ENCODE measurements around the gene FEZF1. TPM values are rescaled to one million over a fixed set of nuclear protein-coding genes. Genes with fewer than 3 reads are reported as not detected.
"Not testable (repeated sequence)": the region's sequence is repeated elsewhere in the genome, so short reads cannot be mapped to it uniquely, and the experiment has no call there.

The FEZF1 gene
- total RNA-seq, 1 donor from 2014 or later, result not detected

DNA sequence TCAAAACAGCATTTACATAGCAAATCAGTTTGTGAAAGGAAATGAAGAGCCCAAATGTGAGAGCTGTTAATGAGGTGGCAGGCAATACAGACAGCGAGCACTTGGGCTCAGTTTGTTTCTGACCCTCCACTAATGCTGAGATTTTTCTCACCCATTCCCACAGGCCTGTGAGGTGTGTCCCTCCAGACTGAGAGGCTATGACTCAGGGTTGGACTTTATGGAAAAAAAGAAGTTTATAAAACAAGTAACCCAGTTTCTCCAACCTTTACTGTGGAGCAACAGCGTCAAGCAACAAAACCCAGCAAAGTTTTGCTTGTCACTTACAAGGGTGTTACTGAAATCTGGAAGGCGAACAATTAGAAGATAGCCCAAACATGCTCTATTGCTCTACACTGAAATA, 4.9 kb upstream of the FEZF1 start:
- no peak for ATAC-seq
- no peak for DNase-seq (ENCODE audit: low spot score)

DNA sequence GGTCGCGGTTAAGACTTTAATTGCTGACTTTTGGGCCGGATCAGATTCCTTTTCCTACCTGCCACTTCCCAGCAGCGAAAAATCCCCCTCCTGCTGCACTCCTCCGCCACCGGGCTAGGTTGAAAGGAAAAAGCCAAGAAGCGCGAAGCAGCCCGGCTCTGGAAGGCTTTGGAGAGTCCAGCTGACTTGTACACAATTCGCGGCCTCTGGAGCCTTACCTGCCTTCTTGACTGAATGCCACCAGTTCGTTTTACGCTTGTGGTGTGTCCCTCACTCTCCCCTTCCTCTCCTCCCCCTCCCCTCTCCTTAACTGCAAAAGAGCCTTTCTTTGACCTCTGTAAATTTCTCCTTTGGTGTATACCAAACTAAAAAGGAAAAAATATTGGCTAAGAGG, 2.7 kb upstream of the FEZF1 start:
- DNase-seq (ENCODE audit: low spot score), result no peak
- ATAC-seq, result no peak

DNA sequence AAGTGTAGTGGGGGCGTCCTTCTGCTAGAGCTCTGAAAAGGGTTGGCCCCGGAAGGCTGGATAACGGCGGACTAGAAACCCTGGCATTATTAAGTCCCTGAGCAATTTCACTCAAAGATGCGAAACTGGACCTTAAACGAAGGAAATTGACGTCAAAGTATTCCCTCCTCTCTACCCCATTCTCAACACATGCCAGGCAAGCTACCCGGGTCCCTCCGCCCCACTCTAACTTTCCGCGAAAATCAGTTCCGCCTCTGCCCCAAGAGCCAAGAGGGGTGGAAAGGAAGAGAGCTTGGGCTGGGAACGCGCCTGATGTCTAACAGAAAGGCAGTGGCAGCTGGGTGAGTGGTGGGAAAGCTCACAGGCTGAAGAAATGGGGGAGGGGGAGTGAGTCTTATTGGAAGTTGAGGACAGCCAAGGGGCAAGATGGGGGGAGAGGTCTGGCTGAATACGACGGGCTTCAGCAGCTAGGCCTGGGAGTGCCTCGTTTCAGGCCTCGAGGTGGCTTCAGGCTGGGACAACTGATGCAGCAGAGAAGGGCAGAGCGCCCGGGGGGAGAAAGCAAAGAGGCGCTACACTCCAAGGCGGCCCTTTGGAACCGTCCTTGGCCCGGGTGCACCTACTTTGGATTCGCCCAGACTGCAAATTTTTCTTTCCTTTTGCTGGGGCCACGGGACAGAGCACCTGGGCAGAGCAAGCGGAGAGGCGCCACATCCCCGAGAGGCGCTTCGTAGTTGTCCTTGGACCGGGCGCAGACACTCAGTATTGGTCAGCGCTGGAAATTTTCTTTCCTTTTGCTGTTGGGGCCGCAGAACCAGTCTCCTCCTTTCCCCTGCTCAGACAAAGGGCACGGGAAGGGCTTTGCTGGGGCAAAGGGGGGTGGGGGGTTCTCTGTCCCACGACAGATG, 2.0 kb upstream of the FEZF1 start:
- ATAC-seq (no peak), DNase-seq (ENCODE audit: low spot score) (no peak)

DNA sequence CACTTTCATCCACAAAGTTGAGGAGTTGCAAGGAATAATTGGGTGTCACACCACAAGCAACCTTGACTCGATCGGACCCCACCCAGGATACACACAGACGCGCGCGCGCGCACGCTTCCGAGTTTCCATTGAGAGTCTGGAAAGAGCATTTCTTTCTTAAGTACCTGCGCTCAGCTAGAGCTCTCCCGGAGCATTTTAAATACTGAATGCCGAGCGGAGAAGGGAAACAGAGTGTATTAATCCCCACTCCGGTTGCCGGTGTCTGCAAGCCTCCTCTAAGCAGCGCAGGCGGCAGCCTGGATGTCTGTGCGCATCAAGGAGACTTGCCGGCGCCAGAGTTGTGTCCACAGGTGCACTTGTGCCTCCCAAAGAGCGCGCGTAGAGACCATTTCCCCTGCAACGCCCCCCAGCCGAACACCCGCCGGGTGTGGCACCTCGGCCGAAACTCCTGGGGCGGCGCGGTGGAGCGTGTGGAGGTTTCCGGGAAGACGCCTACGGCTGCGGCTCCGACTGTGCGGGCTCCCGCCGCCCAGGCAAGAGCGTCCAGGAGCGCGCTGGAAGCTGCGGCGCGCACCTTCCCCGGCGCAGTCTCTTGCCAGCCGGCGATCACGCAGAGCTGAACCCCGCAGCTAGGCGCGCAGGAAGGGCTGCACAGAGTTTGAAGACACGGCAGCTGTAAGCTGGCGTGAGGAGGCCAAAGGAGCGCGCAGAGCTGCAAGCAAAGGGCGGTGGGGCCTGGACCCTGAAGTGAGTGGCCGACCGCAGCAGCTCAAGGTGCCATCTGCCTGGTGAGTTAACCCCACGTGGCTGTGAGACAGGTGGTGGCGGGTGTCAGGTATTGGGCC, 1.1 kb upstream of the FEZF1 start:
- no peak for ATAC-seq

DNA sequence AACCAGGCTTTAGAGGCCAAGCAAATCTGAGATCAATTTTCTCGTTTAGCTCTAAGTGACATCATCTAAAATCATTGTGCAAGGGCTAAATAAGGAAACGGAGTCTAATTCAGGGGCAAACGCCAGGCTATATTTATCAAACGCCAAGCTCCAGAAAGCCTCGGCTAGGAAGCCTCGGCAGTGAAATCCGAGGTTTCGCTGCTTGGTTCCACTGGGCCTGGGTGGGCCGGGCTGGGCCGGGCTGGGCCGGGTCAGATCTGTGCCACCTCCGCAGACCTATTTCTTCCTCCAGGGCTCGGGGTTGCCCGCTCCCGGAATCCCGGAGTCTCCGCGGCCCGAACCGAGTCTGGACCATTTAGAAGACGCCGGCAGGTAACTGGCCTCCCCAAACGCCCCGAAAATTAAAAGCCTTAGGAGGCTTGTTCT, 459 bp upstream of the FEZF1 start:
- ATAC-seq (peak; percentile 53), DNase-seq (ENCODE audit: low spot score) (no peak)

More for the DNA sequence above, 1.1 kb upstream of the FEZF1 start:
- DNase-seq (ENCODE audit: low spot score), result no peak

DNA sequence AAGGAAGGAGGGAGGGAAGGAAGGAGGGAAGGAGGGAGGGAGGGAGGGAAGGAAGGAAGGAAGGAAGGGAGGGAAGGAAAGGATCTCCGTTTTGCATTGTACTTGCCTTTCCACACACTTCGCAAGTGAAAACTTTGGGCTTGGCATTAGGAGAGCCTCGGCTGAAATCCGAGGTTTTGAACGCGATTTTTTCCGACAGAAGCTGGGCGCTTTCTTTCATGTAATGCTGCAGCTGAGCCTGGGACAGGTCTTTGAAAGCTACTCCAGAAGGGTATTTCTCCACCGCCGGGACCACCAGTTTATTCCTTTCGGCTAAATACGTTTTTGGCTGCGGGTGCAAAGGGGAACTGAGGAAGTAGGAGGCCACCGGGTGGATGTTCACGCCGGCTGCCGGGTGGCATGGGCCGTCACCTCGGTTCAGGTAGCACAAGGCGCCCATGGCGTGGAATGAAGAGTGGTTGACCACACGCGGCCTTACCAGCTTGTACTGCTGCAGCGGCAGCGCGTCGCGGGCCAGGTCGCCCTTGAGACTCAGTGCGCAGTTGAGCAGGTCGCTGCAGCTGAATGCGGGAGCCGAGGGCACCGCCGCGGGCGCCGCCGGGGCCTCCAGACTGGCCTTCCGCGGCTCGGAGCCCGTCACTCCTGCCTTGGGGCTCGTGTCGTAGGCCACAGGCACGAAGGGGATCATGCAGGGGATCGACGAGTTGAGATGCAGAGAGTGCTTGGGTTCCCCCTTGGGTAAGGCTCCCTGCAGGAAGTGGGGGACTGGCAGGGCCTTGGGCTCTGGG, 825 bp downstream of the FEZF1 start:
- DNase-seq (ENCODE audit: low spot score) (no peak), ATAC-seq (no peak)

DNA sequence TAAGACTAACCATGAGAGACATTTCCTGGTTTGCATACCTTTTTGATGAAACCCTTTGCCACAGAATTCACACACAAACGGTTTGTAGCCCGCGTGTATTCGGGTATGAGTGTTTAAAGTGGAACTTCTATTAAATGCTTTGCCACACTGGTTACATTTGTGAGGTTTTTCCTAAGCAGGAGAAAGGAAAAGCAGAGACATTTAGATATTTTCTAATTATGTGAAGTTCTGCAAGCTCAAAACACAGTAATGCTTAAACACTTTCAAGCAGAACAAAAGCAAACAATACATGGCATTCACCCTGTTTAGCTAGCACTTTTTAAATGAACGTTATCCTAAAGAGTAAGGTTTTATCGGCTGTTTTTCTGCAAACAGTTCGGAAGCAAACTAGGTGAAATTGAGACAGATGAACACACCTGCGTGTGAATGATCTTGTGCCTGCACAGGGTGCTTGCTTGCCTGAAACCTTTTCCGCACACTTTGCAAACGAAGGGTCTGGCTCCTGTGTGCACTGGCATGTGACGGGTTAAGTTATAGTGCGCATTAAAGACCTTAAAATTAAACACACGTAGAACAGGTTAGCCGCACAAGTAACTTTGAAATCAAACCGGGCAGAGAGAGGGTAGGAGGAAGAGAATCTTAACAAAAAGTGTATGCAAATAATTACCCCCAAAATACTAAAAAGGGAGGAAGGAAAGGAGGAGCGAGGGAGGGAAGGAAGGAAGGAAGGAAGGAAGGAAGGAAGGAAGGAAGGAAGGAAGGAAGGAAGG, 1.6 kb downstream of the FEZF1 start:
- ATAC-seq (no peak), DNase-seq (ENCODE audit: low spot score) (no peak)

DNA sequence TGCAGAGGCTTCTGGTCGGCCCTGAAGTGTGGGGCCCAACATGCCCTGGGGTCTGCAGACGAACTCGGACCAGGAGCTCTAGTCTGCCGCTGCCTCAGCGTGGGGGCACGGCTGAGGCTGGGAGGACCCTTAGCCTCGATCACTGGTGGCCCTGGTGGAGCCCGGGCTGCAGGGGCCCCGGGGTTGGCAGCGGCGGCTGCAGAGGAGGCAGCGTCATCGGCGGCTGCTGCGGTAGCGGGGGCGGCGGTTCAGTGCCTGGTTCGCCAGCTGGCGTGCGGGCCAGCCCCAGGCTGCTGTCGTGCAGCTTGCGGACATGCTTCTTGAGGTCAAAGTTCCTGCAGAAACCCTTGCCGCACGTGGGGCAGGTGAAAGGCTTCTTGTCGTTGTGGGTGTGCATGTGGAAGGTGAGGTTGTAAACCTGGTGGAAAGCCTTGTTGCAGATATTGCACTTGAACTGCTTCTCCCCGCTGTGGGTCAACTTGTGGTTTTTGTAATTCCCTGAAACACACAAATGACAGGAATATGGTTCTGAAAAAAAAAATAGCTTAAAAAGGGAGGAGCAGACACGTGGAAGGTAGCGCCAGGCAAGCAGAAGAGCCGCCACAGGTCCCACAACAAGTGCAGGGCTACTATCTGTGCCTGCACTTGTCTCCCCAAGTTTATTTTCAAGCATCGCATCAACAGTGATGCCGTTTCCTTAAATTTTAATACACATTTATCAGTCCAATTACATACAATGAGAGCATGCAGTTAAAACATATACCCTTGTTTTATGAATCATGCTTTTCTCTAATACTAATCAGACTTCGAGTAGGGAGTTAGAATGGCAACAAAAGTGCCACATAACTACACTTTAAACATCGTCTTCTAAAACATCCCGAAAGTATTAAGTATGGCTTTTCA, 2.4 kb downstream of the FEZF1 start:
- DNase-seq (ENCODE audit: low spot score), result no peak
- no peak for ATAC-seq

DNA sequence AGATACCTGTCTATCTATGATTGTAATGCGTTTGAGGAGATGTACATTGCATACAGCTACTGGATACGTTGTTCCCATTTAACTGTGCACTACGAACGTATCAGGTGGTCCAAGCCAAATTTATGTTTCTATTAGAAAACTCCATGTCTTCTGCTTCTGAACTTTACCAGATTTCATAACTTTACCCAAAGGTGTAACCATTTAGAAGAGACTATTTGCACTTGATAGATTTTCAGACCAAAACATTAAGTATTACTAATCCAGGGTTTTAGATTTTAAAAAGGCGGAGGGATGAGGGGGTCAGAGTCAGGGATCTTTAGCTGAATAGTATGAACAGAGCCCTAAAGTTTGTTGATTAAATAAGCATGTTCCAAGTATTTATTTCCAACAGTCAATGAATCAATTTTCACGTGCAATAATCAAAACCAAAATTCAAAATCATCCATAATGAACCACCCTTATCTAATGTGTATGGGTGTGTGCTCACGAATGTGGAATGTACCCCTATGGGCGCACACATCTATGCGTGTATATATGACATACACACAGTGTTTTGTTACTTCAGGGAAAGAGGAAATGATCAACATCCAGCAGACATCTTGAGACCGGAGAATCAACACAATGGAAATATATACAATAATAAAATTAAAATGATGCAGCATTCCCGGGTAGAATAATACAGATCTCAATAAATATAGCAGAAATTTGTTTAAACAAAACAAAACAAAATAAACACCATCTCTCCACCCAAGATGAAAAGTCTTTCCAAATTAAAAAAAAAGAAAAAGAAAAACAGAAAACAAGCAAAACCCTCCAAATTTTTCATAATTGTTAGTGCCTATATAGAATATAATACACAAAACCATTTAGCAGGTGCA, 3.4 kb downstream of the FEZF1 start:
- DNase-seq (ENCODE audit: low spot score) (no peak), ATAC-seq (no peak)

DNA sequence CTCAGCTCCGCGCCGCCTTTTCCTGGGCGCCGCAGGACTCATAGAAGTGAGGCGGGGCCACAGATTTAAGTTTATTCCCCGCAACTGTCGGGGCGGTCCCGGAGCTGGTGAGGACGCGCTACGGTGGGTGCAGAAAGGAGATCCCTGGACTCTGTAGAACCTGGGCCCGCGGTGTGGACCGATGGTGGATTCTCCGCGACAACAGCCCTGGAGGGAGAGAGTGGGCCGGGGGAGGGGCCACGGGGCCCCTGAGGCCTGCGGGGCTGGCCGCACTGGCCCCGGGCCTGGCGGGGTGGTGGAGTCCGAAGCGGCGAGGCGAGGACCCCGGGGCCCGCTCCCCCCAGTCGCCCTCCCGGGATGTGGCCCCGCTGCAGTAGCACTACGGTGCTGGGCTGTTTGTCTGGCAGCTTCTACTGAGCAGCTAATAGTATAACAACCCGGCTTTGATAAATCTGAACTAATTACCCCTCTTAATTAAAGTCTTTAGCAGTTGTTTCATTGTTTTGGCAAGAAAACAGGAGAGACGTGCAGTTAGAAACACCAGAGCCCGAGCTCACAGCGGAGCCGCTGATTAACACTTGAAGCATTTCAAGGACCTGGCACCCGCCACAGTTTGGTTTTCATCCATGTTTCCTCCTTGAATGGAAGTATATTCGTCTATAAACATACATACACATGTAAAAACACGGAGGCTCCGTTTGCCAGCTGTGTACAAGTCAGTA, 4.2 kb downstream of the FEZF1 start:
- ATAC-seq, result no peak
- DNase-seq (ENCODE audit: low spot score), result no peak

DNA sequence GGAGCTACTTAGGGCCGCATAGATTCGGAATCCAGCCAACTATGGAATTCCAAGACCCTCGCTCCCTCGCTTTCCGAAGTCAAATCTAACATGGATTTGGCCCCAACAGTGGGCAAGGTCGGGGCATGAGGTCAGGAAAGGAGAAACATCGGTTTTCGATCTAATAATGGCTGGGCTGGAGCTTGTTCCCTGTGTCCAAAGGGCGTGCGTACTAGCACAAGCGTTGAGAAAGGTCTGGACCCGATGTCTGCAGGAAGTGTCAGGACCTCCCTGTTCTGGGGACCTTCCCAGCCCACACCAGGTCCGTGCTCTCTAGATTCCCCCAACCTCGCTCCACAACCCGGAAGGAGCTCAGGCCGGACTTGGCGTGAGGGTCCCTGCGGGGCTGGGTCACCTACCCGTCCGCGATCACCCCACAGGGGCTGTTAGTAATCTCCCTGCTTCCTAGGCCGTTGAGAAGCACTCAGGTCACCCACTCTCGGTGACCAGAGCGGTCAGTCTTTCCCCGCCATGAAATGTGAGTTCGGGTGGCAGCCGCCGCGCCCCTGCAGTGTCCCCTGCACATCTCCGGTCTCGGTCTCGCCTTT, 4.8 kb downstream of the FEZF1 start:
- DNase-seq (ENCODE audit: low spot score) (no peak), ATAC-seq (no peak)

DNA sequence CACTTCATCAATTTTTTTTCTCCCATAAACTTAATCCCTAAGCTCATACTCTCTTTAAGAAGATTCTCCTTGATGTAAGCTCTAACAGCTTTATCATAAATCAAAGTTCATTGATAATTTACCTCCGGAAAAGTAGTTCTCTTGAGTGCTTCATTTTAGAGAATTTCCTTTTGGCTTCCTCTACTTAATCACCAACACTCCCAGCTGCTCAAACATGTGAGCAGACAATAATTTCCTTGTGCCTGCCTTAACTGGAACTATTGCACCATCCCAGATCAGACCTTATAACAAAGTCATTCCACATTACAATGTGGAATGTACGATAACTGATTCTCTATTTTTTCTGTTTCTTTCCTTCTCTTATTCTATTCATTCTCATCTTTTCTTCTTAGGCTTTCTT, 5.9 kb downstream of the FEZF1 start:
- DNase-seq (ENCODE audit: low spot score) (no peak), ATAC-seq (no peak)

DNA sequence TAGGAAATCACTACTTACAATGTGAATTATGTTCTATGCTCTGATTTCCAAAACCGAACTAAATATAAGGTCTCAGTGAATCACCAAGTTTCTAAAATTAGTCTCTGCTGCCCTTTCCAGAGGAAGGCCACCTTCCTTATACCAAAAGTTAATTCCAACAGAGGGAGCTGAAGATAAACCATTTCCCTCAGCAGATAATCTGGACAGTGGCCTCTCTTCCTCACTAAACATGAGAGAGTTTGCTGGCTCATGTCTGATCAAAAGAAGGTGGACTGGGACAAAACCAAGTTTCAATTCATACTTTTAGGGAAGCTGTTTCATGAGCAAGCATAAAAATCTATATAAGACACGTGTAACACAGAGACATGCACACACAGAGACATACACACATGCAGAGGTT, 6.4 kb downstream of the FEZF1 start:
- ATAC-seq, result no peak
- no peak for DNase-seq (ENCODE audit: low spot score)

DNA sequence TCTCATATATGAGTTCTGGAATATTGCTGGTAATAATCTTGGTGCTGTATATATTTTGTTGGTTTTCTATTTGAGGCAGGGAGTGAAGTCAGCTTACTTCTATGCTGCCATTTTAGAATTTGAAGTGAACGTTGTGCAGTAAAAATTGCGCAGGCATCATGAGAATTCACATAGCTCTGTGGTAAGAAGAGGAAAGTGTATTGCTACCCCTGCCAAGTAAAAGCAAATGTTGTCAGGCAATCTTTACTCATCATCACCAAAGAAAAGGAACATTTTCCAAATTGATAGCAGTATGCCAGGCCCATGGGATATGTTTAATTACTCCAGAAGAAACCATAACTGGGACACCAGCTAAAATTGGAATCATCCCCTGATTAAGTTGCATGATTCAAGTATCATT, 13.4 kb downstream of the FEZF1 start:
- ATAC-seq (no peak), DNase-seq (ENCODE audit: low spot score) (no peak)

DNA sequence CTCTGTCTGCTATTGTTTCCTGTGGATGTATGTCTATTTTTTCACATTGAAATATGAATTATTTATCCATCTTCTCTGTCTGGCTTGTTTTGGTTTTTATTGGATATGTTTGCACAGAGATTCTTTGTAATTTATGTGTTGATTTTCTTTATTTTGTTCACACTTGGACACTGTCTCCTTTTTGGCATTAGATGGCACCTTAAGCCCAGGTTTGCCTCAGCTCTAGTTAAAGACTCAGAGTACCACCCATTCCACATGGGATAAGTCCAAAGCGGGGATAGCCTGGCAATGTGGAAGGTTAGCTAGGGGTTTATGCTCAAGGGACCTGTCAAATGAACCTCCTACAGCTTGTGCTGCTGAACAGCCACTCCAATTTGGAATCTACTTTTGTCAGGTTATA, 14.1 kb downstream of the FEZF1 start:
- DNase-seq (ENCODE audit: low spot score) (no peak), ATAC-seq (no peak)

DNA sequence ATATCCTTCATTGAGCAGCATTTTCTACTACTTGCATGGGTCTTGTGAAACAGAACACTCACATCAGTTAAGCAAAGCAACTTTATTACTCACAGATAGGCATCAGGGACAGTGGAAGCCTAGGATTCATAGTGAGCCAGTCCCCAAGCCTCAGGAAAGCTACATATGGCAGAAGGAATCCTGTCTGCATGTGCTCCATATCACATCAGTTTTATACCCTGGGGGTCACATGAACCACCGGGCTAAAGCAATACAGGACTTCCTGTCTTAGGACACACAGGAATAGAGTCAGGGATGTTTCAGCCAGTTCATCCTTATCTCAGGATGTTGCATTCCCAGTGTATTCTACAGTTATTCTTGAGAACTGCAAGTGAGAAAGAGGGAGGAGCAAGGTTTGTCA, 15.1 kb downstream of the FEZF1 start:
- DNase-seq (ENCODE audit: low spot score) (no peak), ATAC-seq (no peak)

DNA sequence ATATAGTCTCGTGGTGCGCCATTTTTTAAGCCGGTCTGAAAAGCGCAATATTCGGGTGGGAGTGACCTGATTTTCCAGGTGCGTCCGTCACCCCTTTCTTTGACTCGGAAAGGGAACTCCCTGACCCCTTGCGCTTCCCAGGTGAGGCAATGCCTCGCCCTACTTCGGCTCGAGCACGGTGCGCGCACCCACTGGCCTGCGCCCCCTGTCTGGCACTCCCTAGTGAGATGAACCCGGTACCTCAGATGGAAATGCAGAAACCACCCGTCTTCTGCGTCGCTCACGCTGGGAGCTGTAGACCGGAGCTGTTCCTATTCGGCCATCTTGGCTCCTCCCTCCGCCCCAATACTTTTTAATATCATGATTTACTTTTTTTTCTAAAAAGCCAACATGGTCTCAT, 19.9 kb downstream of the FEZF1 start:
- ATAC-seq, result not testable (repeated sequence)

More for the DNA sequence above, 19.9 kb downstream of the FEZF1 start:
- not testable (repeated sequence) for DNase-seq (ENCODE audit: low spot score)
